ENCODE data around the gene MAMDC4. TPM values are rescaled to one million over a fixed set of nuclear protein-coding genes. Genes with fewer than 3 reads are reported as not detected.

Gene MAMDC4
- total RNA-seq, 1 donor from 2014 or later, result 8.5 TPM

DNA sequence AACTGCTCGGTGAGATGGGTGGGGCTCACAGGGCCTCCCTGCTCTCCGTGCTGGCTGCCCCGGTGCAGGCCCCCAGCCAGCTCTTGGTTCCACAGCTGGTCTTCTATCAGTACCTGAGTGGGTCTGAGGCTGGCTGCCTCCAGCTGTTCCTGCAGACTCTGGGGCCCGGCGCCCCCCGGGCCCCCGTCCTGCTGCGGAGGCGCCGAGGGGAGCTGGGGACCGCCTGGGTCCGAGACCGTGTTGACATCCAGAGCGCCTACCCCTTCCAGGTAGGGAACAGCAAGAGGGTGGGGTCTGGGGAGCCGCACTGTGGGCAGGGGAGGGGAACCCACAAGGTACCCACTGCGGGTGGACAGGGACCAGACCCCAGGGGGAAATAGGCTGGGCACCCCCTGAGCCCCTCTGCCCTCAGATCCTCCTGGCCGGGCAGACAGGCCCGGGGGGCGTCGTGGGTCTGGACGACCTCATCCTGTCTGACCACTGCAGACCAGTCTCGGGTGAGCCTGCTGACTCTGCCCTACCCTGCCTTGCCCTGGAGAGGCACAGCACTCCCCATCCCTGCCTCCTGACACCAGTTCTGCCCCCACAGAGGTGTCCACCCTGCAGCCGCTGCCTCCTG, 2.8 kb downstream of the MAMDC4 start:
- no peaks in the 10 kb centered on the region for H3K9me3 ChIP-seq (ENCODE audit: insufficient read depth, low read depth, low read length)
- Mint-ChIP-seq H3K27ac (ENCODE audit: unreplicated experiment) (no peak overlapping the region), H3K36me3 (ENCODE audit: low read depth, unreplicated experiment) (no peaks in the 10 kb centered on the region), H3K9me3 (ENCODE audit: unreplicated experiment) (no peaks in the 10 kb centered on the region), H3K4me3 (ENCODE audit: unreplicated experiment) (no peak overlapping the region), H3K4me1 (ENCODE audit: low read depth, unreplicated experiment) (peaks cover 2% of the 10 kb centered on the region), H3K27me3 (ENCODE audit: low read depth, unreplicated experiment) (no peaks in the 10 kb centered on the region)
- no peak overlapping the region for H3K4me3 ChIP-seq (ENCODE audit: insufficient read depth, low read depth, low read length)
- TF ChIP-seq, protein P1, sequence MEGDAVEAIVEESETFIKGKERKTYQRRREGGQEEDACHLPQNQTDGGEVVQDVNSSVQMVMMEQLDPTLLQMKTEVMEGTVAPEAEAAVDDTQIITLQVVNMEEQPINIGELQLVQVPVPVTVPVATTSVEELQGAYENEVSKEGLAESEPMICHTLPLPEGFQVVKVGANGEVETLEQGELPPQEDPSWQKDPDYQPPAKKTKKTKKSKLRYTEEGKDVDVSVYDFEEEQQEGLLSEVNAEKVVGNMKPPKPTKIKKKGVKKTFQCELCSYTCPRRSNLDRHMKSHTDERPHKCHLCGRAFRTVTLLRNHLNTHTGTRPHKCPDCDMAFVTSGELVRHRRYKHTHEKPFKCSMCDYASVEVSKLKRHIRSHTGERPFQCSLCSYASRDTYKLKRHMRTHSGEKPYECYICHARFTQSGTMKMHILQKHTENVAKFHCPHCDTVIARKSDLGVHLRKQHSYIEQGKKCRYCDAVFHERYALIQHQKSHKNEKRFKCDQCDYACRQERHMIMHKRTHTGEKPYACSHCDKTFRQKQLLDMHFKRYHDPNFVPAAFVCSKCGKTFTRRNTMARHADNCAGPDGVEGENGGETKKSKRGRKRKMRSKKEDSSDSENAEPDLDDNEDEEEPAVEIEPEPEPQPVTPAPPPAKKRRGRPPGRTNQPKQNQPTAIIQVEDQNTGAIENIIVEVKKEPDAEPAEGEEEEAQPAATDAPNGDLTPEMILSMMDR (IDR thresholded peaks at IDR 0.05; ENCODE audit: insufficient read depth, low read depth, low read length), result no peak
- no peak for TF ChIP-seq EZH2 (IDR thresholded peaks at IDR 0.05; ENCODE audit: insufficient read depth, low read length)
- no peaks in the 10 kb centered on the region for H3K36me3 ChIP-seq (ENCODE audit: insufficient read depth, low read length)
- no peak for FAIRE-seq
- H3K79me2 ChIP-seq (ENCODE audit: insufficient read depth, low read length), result peaks cover 7% of the 10 kb centered on the region
- no peaks in the 10 kb centered on the region for H3K27me3 ChIP-seq (ENCODE audit: insufficient read depth, low read length)
- H2AFZ ChIP-seq (ENCODE audit: low read depth, low read length), result no peak overlapping the region
- no peak overlapping the region for H3K4me2 ChIP-seq (ENCODE audit: low read length)
- H3K27ac ChIP-seq (ENCODE audit: low read depth, low read length), result no peak overlapping the region
- peaks cover 12% of the 10 kb centered on the region for H3K4me1 ChIP-seq (ENCODE audit: insufficient read depth, low read length)
- H3K9ac ChIP-seq (ENCODE audit: low read length), result no peak overlapping the region
- peaks cover 21% of the 10 kb centered on the region for H4K20me1 ChIP-seq (ENCODE audit: insufficient read depth, low read length)
- no peak for DNase-seq (ENCODE audit: low read depth)

DNA sequence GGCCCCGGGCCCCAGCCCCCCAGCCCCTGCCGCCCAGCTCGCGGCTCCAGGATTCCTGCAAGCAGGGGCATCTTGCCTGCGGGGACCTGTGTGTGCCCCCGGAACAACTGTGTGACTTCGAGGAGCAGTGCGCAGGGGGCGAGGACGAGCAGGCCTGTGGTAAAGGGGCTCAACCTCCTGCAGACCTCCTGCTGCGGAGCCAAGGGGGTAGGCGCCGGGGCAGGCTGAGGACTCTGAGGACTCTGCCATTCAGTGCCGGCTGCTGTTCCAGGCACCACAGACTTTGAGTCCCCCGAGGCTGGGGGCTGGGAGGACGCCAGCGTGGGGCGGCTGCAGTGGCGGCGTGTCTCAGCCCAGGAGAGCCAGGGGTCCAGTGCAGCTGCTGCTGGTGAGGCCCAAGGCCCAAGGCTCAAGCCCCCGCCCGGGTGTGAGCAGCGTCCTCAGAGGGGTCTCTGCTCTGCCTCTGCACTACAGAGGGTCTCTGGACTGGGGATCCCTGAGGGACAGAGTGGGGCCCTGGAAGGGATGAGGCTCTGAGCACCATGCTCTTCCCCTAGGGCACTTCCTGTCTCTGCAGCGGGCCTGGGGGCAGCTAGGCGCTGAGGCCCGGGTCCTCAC, 3.4 kb downstream of the MAMDC4 start:
- Mint-ChIP-seq H3K36me3 (ENCODE audit: low read depth, unreplicated experiment) (no peaks in the 10 kb centered on the region), H3K4me3 (ENCODE audit: unreplicated experiment) (no peak overlapping the region), H3K4me1 (ENCODE audit: low read depth, unreplicated experiment) (peaks cover 2% of the 10 kb centered on the region), H3K27ac (ENCODE audit: unreplicated experiment) (no peak overlapping the region), H3K9me3 (ENCODE audit: unreplicated experiment) (no peaks in the 10 kb centered on the region), H3K27me3 (ENCODE audit: low read depth, unreplicated experiment) (no peaks in the 10 kb centered on the region)
- Histone ChIP-seq H3K4me2 (ENCODE audit: low read length) (no peak overlapping the region), H3K9ac (ENCODE audit: low read length) (no peak overlapping the region), H3K27ac (ENCODE audit: low read depth, low read length) (no peak overlapping the region), H3K9me3 (ENCODE audit: insufficient read depth, low read depth, low read length) (no peaks in the 10 kb centered on the region), H3K36me3 (ENCODE audit: insufficient read depth, low read length) (no peaks in the 10 kb centered on the region), H3K79me2 (ENCODE audit: insufficient read depth, low read length) (peaks cover under 1% of the 10 kb centered on the region), H4K20me1 (ENCODE audit: insufficient read depth, low read length) (peaks cover 17% of the 10 kb centered on the region), H3K4me1 (ENCODE audit: insufficient read depth, low read length) (peaks cover 6% of the 10 kb centered on the region), H2AFZ (ENCODE audit: low read depth, low read length) (no peak overlapping the region), H3K4me3 (ENCODE audit: insufficient read depth, low read depth, low read length) (no peak overlapping the region), H3K27me3 (ENCODE audit: insufficient read depth, low read length) (no peaks in the 10 kb centered on the region)
- DNase-seq (ENCODE audit: low read depth), result no peak
- no peak for TF ChIP-seq EZH2 (IDR thresholded peaks at IDR 0.05; ENCODE audit: insufficient read depth, low read length)
- TF ChIP-seq, protein P1 (IDR thresholded peaks at IDR 0.05; ENCODE audit: insufficient read depth, low read depth, low read length), result no peak
- FAIRE-seq, result no peak

DNA sequence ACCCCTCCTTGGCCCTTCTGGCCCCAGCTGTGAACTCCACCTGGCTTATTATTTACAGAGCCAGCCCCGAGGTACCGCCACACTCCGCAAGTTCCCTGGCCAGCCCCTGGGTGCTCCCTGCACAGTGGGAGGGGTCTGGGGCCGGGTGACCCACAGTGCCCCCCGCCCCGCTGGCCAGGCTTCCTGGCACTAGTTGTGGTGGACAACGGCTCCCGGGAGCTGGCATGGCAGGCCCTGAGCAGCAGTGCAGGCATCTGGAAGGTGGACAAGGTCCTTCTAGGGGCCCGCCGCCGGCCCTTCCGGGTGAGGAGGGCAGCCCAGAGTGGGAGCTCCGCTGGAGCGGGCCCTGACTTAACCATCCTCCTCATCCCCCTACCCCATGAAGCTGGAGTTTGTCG, 3.9 kb downstream of the MAMDC4 start:
- no peaks in the 10 kb centered on the region for H3K9me3 Mint-ChIP-seq (ENCODE audit: unreplicated experiment)
- no peak overlapping the region for H3K4me2 ChIP-seq (ENCODE audit: low read length)
- no peak overlapping the region for H3K9ac ChIP-seq (ENCODE audit: low read length)
- peaks cover 15% of the 10 kb centered on the region for H4K20me1 ChIP-seq (ENCODE audit: insufficient read depth, low read length)
- TF ChIP-seq, protein P1 (IDR thresholded peaks at IDR 0.05; ENCODE audit: insufficient read depth, low read depth, low read length), result no peak
- no peak for TF ChIP-seq EZH2 (IDR thresholded peaks at IDR 0.05; ENCODE audit: insufficient read depth, low read length)
- no peak overlapping the region for H2AFZ ChIP-seq (ENCODE audit: low read depth, low read length)
- no peaks in the 10 kb centered on the region for H3K36me3 Mint-ChIP-seq (ENCODE audit: low read depth, unreplicated experiment)
- no peak overlapping the region for H3K27ac Mint-ChIP-seq (ENCODE audit: unreplicated experiment)
- DNase-seq (ENCODE audit: low read depth) (no peak), FAIRE-seq (no peak)
- H3K27ac ChIP-seq (ENCODE audit: low read depth, low read length), result no peak overlapping the region
- H3K4me3 Mint-ChIP-seq (ENCODE audit: unreplicated experiment), result no peak overlapping the region
- peaks cover 2% of the 10 kb centered on the region for H3K4me1 Mint-ChIP-seq (ENCODE audit: low read depth, unreplicated experiment)
- H3K4me3 ChIP-seq (ENCODE audit: insufficient read depth, low read depth, low read length), result no peak overlapping the region
- no peaks in the 10 kb centered on the region for H3K79me2 ChIP-seq (ENCODE audit: insufficient read depth, low read length)
- peaks cover 6% of the 10 kb centered on the region for H3K4me1 ChIP-seq (ENCODE audit: insufficient read depth, low read length)
- H3K9me3 ChIP-seq (ENCODE audit: insufficient read depth, low read depth, low read length), result no peaks in the 10 kb centered on the region
- no peaks in the 10 kb centered on the region for H3K27me3 Mint-ChIP-seq (ENCODE audit: low read depth, unreplicated experiment)
- H3K36me3 ChIP-seq (ENCODE audit: insufficient read depth, low read length), result no peaks in the 10 kb centered on the region
- no peaks in the 10 kb centered on the region for H3K27me3 ChIP-seq (ENCODE audit: insufficient read depth, low read length)
